Prostate gland (tissue), 2 donors: ENCODE data around the gene CACNA1F. TPM values are rescaled to one million over a fixed set of nuclear protein-coding genes. Genes with fewer than 3 reads are reported as not detected.
A peak's percentile ranks its signal among the peaks of the same experiment; 100 is the strongest.

Experiments
- DNase-seq: peaks from one replicate; pipeline ENCODE4 v3.0.0-alpha.2; 2019; ENCODE audit warnings: low spot score
- H3K27ac ChIP-seq, 2 donors: fragments of 200-600 bp; sonication (generic); 2 replicates each; pipeline ENCODE4 v1.5.1; 2017 to 2019
- H3K27me3 ChIP-seq: fragments of 200-600 bp; sonication (generic); replicated peaks from 2 replicates; pipeline ENCODE4 v1.5.1; 2019; ENCODE audit not compliant: insufficient read depth
- H3K36me3 ChIP-seq, 2 donors: fragments of 200-600 bp; sonication (generic); 1 replicate in 1 of 2; 2 replicates in 1 of 2; pipeline versions ENCODE4 v1.5.1 to v1.8.1; 2017 to 2019
- H3K4me1 ChIP-seq: fragments of 200-600 bp; sonication (generic); replicated peaks from 2 replicates; pipeline ENCODE4 v1.5.1; 2019
- H3K4me3 ChIP-seq, 2 donors: fragments of 200-600 bp; sonication (generic); 2 replicates each; pipeline ENCODE4 v1.5.1; 2017 to 2019
- H3K9me3 ChIP-seq: fragments of 200-600 bp; sonication (generic); 2 replicates; pipeline ENCODE4 v1.5.1; 2017
- POLR2A ChIP-seq: fragments of 450-650 bp; IDR thresholded peaks from one replicate; pipeline ENCODE4 v1.6.1; 2016; ENCODE audit warnings: antibody characterized with exemption, mild to moderate bottlenecking
- POLR2AphosphoS5 ChIP-seq: sonication (generic); formaldehyde crosslinking; IDR thresholded peaks from one replicate; pipeline ENCODE4 v1.6.1; 2017; ENCODE audit warnings: antibody characterized with exemption
- WGBS: methylation state at CpG from one replicate; pipeline ENCODE4 v1.1.5; 2018; 5-methylcytosine and 5-hydroxymethylcytosine counted together
- intact Hi-C: fragments of 100-400 bp; cut with DNase I; formaldehyde crosslinking; loops from one replicate; pipeline ENCODE4 v1.14.2; 2022
- total RNA-seq, 2 donors: library from RNA; depleted of rRNA; stranded (reverse); fragments of >200 nt; gene quantifications; one replicate each; pipeline ENCODE4 v1.1.0, GENCODE V29; 2016
- TF ChIP-seq, protein P1 (sequence below), 4 experiments: fragments of 200-600 bp in 2 of 4; fragments of 450-650 bp in 2 of 4; sonication (generic) in 2 of 4; IDR thresholded peaks; 1 replicate in 3 of 4; 2 replicates in 1 of 4; pipeline ENCODE4 v1.5.1; 2016 to 2019; ENCODE audit warnings: antibody characterized with exemption in 4 of 4, mild to moderate bottlenecking in 2 of 4, moderate library complexity in 2 of 4

The CACNA1F gene
- total RNA-seq, 2 donors from 2014 or later: 0.17 TPM; not detected in 1

DNA sequence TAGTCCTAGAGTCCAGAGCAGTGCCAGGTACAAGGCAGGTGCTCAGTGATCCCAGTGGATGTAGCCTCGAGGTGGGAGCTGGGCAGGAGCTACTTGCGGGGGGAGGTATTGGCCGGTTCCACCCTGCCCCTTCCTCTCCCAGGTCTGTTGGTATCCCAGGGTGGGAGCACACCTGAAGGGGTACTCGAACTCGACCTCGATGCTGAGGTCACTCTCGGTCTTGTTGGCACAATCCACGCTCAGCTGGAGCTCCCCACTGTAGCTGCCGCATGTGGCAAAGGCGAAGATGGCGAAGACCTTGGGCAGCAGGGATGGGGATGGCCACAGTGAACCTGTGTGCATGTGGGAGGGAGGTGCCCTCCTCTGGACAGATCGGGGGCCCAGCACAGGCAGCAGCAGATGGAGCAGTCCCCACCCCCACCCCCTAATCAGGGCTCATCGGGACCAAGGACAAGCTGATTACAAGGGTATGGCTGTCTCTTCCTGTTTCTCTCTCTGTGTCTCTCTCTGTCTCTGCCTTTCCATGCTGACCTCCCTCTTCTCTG, 35.5 kb downstream of the CACNA1F start:
- WGBS: 78% methylated on average over 4 of the region's 13 CpGs
- H3K4me1 ChIP-seq: no peaks in the 10 kb centered on the region
- no peaks in the 10 kb centered on the region for H3K9me3 ChIP-seq
- DNase-seq: no peak
- TF ChIP-seq POLR2A: no peak
- TF ChIP-seq, protein P1, sequence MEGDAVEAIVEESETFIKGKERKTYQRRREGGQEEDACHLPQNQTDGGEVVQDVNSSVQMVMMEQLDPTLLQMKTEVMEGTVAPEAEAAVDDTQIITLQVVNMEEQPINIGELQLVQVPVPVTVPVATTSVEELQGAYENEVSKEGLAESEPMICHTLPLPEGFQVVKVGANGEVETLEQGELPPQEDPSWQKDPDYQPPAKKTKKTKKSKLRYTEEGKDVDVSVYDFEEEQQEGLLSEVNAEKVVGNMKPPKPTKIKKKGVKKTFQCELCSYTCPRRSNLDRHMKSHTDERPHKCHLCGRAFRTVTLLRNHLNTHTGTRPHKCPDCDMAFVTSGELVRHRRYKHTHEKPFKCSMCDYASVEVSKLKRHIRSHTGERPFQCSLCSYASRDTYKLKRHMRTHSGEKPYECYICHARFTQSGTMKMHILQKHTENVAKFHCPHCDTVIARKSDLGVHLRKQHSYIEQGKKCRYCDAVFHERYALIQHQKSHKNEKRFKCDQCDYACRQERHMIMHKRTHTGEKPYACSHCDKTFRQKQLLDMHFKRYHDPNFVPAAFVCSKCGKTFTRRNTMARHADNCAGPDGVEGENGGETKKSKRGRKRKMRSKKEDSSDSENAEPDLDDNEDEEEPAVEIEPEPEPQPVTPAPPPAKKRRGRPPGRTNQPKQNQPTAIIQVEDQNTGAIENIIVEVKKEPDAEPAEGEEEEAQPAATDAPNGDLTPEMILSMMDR (IDR thresholded peaks at IDR 0.05): no peak
- no peak for TF ChIP-seq POLR2AphosphoS5
- H3K36me3 ChIP-seq: no peaks in the 10 kb centered on the region
- H3K4me3 ChIP-seq: no peak overlapping the region
- H3K27ac ChIP-seq: no peak overlapping the region
- H3K27me3 ChIP-seq: no peaks in the 10 kb centered on the region
- intact Hi-C loops: loop anchor here (10.0 kb wide), 1 partner anchor 67 kb away; the partner anchor contains the start of genes FOXP3 and PPP1R3F

DNA sequence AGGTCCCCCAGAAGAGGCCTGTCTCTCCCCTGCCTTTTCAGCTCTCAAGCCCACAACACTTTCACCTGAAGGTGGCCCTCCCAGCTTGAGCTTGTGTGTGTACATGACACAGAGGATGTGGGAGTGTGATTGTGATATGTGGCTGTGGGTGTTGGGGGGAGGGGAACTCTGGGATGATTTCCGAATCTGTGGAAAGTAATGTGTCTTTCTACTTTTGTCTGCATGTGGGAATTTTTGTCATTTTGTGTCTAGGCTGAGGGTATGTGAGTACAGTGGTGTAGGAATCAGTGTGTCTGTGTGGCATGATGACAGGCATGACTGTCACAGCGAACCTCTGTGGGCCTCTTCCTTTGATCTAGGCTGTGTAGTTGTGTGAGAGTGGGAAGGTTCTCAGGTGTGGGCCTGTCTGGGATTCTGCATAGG, 39.6 kb downstream of the CACNA1F start:
- H3K9me3 ChIP-seq: no peaks in the 10 kb centered on the region
- TF ChIP-seq POLR2AphosphoS5 (no peak), POLR2A (no peak)
- TF ChIP-seq, protein P1 (IDR thresholded peaks at IDR 0.05): no peak
- no peaks in the 10 kb centered on the region for H3K36me3 ChIP-seq
- H3K4me1 ChIP-seq: no peaks in the 10 kb centered on the region
- H3K4me3 ChIP-seq: no peak overlapping the region
- WGBS: 71% methylated on average over 2 of the region's 2 CpGs
- no peaks in the 10 kb centered on the region for H3K27me3 ChIP-seq
- H3K27ac ChIP-seq: no peak overlapping the region
- intact Hi-C loops: loop anchor here (10.0 kb wide), 1 partner anchor 71 kb away; the partner anchor contains the start of genes FOXP3 and PPP1R3F
- no peak for DNase-seq

DNA sequence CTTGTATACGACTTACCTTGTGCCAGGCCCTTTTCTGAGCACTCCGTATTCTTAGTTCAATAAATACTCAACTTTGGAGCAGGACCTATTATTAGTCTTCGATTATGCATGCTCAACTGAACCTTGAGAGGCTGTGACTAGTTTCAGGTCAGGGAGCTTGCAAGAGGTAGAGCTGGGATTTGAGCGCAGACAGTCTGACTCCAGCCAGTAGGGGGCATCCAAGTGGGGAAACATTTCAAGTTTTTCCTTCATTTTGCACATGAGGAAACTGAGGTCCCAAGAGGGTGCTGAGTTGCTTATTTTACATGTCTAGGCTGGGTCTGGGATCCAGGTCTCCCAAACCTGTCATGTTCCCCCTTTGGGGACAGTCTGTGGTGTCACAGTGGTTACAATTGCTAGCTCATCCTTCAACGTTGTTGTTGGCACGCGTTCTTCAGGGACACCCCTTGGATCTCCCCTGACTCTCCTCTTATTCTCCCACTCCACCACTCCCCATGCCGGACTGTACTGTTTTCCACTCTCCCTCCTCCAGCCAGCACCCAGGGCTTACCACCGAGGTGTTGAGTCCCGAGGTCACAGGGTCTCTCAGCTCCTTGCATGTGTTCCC, 40.3 kb downstream of the CACNA1F start:
- H3K36me3 ChIP-seq: no peaks in the 10 kb centered on the region
- no peaks in the 10 kb centered on the region for H3K9me3 ChIP-seq
- H3K27me3 ChIP-seq: no peaks in the 10 kb centered on the region
- TF ChIP-seq, protein P1 (IDR thresholded peaks at IDR 0.05): peak in 2 of 4 experiments; percentile 27 to 38
- TF ChIP-seq POLR2A: no peak
- 68% methylated on average over 10 of the region's 10 CpGs for WGBS
- intact Hi-C loops: loop anchor here (10.0 kb wide), 1 partner anchor 72 kb away; the partner anchor contains the start of genes FOXP3 and PPP1R3F
- no peak overlapping the region for H3K4me3 ChIP-seq
- no peak for DNase-seq
- H3K4me1 ChIP-seq: no peaks in the 10 kb centered on the region
- H3K27ac ChIP-seq: no peak overlapping the region

DNA sequence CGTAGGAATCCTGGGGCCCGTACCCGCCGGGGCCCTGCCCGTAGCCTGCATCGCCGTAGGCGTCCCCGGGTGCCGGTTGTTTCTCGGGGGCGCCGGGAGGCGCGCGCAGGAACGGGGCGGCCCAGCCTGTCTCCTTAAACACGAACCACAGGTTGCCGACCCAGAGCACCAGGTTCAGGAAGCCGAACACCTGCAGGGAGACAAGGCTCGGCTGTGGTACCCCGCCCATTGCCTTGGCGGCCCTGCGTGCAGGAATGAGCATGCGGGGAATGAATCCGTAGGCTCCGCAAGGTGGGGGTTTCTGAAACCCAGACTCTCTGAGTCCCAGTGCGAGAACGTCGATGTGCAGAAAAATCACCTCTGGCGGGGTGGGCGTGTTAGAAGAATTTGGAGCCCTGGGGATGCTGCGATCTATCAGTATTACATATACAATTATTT, 41.5 kb downstream of the CACNA1F start:
- peak overlapping the region; percentile 77 to 88 for H3K27ac ChIP-seq
- H3K4me1 ChIP-seq: no peaks in the 10 kb centered on the region
- intact Hi-C loops: loop anchor here (10.0 kb wide), 1 partner anchor 73 kb away; the partner anchor contains the start of genes FOXP3 and PPP1R3F
- no peaks in the 10 kb centered on the region for H3K9me3 ChIP-seq
- no peaks in the 10 kb centered on the region for H3K36me3 ChIP-seq
- no peak for TF ChIP-seq POLR2AphosphoS5
- TF ChIP-seq, protein P1 (IDR thresholded peaks at IDR 0.05): peak in 1 of 4 experiments; percentile 0
- WGBS: 2% methylated on average over 15 of the region's 34 CpGs
- DNase-seq: no peak
- H3K27me3 ChIP-seq: no peaks in the 10 kb centered on the region
- H3K4me3 ChIP-seq: peak overlapping the region; percentile 54 to 56
